ENCODE results near the gene JTB.

Gene JTB

GRCh38 chr1:153962088-153963029 lies 15.1 kb downstream of the JTB start:
- Histone ChIP-seq H2AFZ (ENCODE audit: low read depth) (peak overlapping the region; percentile 72), H3K79me2 (ENCODE audit: insufficient read depth, low read depth) (peaks cover 41% of the 10 kb centered on the region)

GRCh38 chr1:153961421-153961820 lies 16.1 kb downstream of the JTB start:
- Histone ChIP-seq H3K27me3 (ENCODE audit: insufficient read depth, low read depth) (no peaks in the 10 kb centered on the region), H2AFZ (ENCODE audit: low read depth) (no peak overlapping the region), H3K27ac (no peak overlapping the region), H3K4me1 (ENCODE audit: low read depth, poor library complexity, severe bottlenecking) (peaks cover 61% of the 10 kb centered on the region), H3K4me3 (IDR thresholded peaks at IDR 0.05; ENCODE audit: insufficient read depth, low read depth, low read length) (no peak overlapping the region), H3K9ac (no peak overlapping the region), H3K79me2 (ENCODE audit: insufficient read depth, low read depth) (peaks cover 45% of the 10 kb centered on the region), H3K4me2 (peak overlapping the region; percentile 99; the same call in 1 of the 2 replicates), H4K20me1 (ENCODE audit: insufficient read depth) (0 out of 2 replicates have a peak, but pooled peaks cover 6% of the 10 kb centered on the region), H3K36me3 (ENCODE audit: insufficient read depth) (no peaks in the 10 kb centered on the region)
- TF ChIP-seq, protein P1, sequence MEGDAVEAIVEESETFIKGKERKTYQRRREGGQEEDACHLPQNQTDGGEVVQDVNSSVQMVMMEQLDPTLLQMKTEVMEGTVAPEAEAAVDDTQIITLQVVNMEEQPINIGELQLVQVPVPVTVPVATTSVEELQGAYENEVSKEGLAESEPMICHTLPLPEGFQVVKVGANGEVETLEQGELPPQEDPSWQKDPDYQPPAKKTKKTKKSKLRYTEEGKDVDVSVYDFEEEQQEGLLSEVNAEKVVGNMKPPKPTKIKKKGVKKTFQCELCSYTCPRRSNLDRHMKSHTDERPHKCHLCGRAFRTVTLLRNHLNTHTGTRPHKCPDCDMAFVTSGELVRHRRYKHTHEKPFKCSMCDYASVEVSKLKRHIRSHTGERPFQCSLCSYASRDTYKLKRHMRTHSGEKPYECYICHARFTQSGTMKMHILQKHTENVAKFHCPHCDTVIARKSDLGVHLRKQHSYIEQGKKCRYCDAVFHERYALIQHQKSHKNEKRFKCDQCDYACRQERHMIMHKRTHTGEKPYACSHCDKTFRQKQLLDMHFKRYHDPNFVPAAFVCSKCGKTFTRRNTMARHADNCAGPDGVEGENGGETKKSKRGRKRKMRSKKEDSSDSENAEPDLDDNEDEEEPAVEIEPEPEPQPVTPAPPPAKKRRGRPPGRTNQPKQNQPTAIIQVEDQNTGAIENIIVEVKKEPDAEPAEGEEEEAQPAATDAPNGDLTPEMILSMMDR (conservative IDR thresholded peaks at IDR 0.05; ENCODE audit: low read depth, low read length) = no peak

More at GRCh38 chr1:153962088-153963029, 15.1 kb downstream of the JTB start:
- H3K9ac ChIP-seq = peak overlapping the region; percentile 48; the same call in 1 of the 2 replicates
- TF ChIP-seq, protein P1 (conservative IDR thresholded peaks at IDR 0.05; ENCODE audit: low read depth, low read length) = no peak
- H3K27ac ChIP-seq = peak overlapping the region; percentile 25; the same call in 1 of the 2 replicates
- H3K4me2 ChIP-seq = peak overlapping the region; percentile 99
- peaks cover 55% of the 10 kb centered on the region for H3K4me1 ChIP-seq (ENCODE audit: low read depth, poor library complexity, severe bottlenecking)
- no peaks in the 10 kb centered on the region for H4K20me1 ChIP-seq (ENCODE audit: insufficient read depth)
- no peaks in the 10 kb centered on the region for H3K36me3 ChIP-seq (ENCODE audit: insufficient read depth)
- H3K27me3 ChIP-seq (ENCODE audit: insufficient read depth, low read depth) = no peaks in the 10 kb centered on the region
- H3K4me3 ChIP-seq (IDR thresholded peaks at IDR 0.05; ENCODE audit: insufficient read depth, low read depth, low read length) = peak overlapping the region; percentile 98

GRCh38 chr1:153960206-153960605 lies 17.3 kb downstream of the JTB start:
- TF ChIP-seq, protein P1 (conservative IDR thresholded peaks at IDR 0.05; ENCODE audit: low read depth, low read length) = no peak
- Histone ChIP-seq H2AFZ (ENCODE audit: low read depth) (no peak overlapping the region), H3K36me3 (ENCODE audit: insufficient read depth) (no peaks in the 10 kb centered on the region), H3K4me1 (ENCODE audit: low read depth, poor library complexity, severe bottlenecking) (peaks cover 55% of the 10 kb centered on the region), H3K4me3 (IDR thresholded peaks at IDR 0.05; ENCODE audit: insufficient read depth, low read depth, low read length) (no peak overlapping the region), H3K27ac (no peak overlapping the region), H3K9ac (no peak overlapping the region), H3K79me2 (ENCODE audit: insufficient read depth, low read depth) (peaks cover 44% of the 10 kb centered on the region), H3K4me2 (no peak overlapping the region), H3K27me3 (ENCODE audit: insufficient read depth, low read depth) (no peaks in the 10 kb centered on the region), H4K20me1 (ENCODE audit: insufficient read depth) (0 out of 2 replicates have a peak, but pooled peaks cover 7% of the 10 kb centered on the region)

- peaks cover 49% of the 10 kb centered on the region for H3K4me1 ChIP-seq (ENCODE audit: low read depth, poor library complexity, severe bottlenecking)
- H3K79me2 ChIP-seq (ENCODE audit: insufficient read depth, low read depth) = peaks cover 49% of the 10 kb centered on the region
- H2AFZ ChIP-seq (ENCODE audit: low read depth) = no peak overlapping the region
- peak overlapping the region; percentile 70; the same call in 1 of the 2 replicates for H3K4me2 ChIP-seq
- no peaks in the 10 kb centered on the region for H3K27me3 ChIP-seq (ENCODE audit: insufficient read depth, low read depth)
- no peak overlapping the region for H3K9ac ChIP-seq
- TF ChIP-seq, protein P1 (conservative IDR thresholded peaks at IDR 0.05; ENCODE audit: low read depth, low read length) = no peak
- no peaks in the 10 kb centered on the region for H3K36me3 ChIP-seq (ENCODE audit: insufficient read depth)
- 0 out of 2 replicates have a peak, but pooled peaks cover 7% of the 10 kb centered on the region for H4K20me1 ChIP-seq (ENCODE audit: insufficient read depth)
- H3K27ac ChIP-seq = no peak overlapping the region
- H3K4me3 ChIP-seq (IDR thresholded peaks at IDR 0.05; ENCODE audit: insufficient read depth, low read depth, low read length) = no peak overlapping the region
Measured at GRCh38 chr1:153959454-153959853, 18.0 kb downstream of the JTB start.

All from KMS-11 (cell line).